ENCODE measurements around the gene ZBTB20. TPM values are rescaled to one million over a fixed set of nuclear protein-coding genes. Genes with fewer than 3 reads are reported as not detected.

ZBTB20 gene
- total RNA-seq, 1 experiment from 2014 or later = 26.5 TPM

- CTCF ChIA-PET = no interaction called here
- H3K4me2 ChIP-seq = no peak overlapping the region
- peaks cover 10% of the 10 kb centered on the region; the same call in 1 of the 2 replicates for H3K36me3 ChIP-seq (ENCODE audit: low read depth)
- no peak for DNase-seq
- H3F3A ChIP-seq (ENCODE audit: insufficient read depth, low read depth) = no peaks in the 10 kb centered on the region
- BruUV-seq (replicated peaks) = no TSS peak
- H3K79me2 ChIP-seq (ENCODE audit: low read depth) = no peaks in the 10 kb centered on the region
- no peaks in the 10 kb centered on the region for H4K20me1 ChIP-seq (ENCODE audit: insufficient read depth)
- no peak overlapping the region for H3K4me3 ChIP-seq
- TF ChIP-seq CTCF (conservative IDR thresholded peaks at IDR 0.05) = no peak
- TF ChIP-seq EZH2 (IDR thresholded peaks at IDR 0.05; ENCODE audit: low read depth) = no peak
- POLR2A ChIA-PET (ENCODE audit: unreplicated experiment) = no interaction called here
- H3K9me3 ChIP-seq (ENCODE audit: insufficient read depth, low read depth) = no peaks in the 10 kb centered on the region
- peaks cover 10% of the 10 kb centered on the region for H3K4me1 ChIP-seq (replicated peaks; ENCODE audit: insufficient read depth)
- no peak overlapping the region for H2AFZ ChIP-seq
- H3K9me2 ChIP-seq (ENCODE audit: insufficient read depth) = no peaks in the 10 kb centered on the region
- no peak overlapping the region; the same call in 1 of the 2 replicates for H3K27ac ChIP-seq
- H3K27me3 ChIP-seq (ENCODE audit: insufficient read depth, low read depth) = no peaks in the 10 kb centered on the region
- intact Hi-C loops (cut with micrococcal nuclease; ENCODE audit: unreplicated experiment) = no loop called here
These were observed 588.8 kb downstream of the ZBTB20 start for GRCh38 chr3:114558271-114558670.

GRCh38 chr3:114557791-114558190 lies 589.3 kb downstream of the ZBTB20 start:
- no peaks in the 10 kb centered on the region for H3K27me3 ChIP-seq (ENCODE audit: insufficient read depth, low read depth)
- ChIA-PET POLR2A (ENCODE audit: unreplicated experiment) (interaction anchor here (0.7 kb wide), 1 partner anchor 1215 kb away, joined by 3 read pairs; no protein-coding TSS in a partner anchor), CTCF (no interaction called here)
- peaks cover 10% of the 10 kb centered on the region for H3K4me1 ChIP-seq (replicated peaks; ENCODE audit: insufficient read depth)
- H3K79me2 ChIP-seq (ENCODE audit: low read depth) = no peaks in the 10 kb centered on the region
- H3K27ac ChIP-seq = no peak overlapping the region; the same call in 1 of the 2 replicates
- H2AFZ ChIP-seq = no peak overlapping the region
- peaks cover 10% of the 10 kb centered on the region; the same call in 1 of the 2 replicates for H3K36me3 ChIP-seq (ENCODE audit: low read depth)
- no peak overlapping the region for H3K4me2 ChIP-seq
- TF ChIP-seq CTCF (conservative IDR thresholded peaks at IDR 0.05) (no peak), EZH2 (IDR thresholded peaks at IDR 0.05; ENCODE audit: low read depth) (no peak)
- H3K4me3 ChIP-seq = no peak overlapping the region
- intact Hi-C loops (cut with micrococcal nuclease; ENCODE audit: unreplicated experiment) = no loop called here
- no peaks in the 10 kb centered on the region for H4K20me1 ChIP-seq (ENCODE audit: insufficient read depth)
- no peaks in the 10 kb centered on the region for H3F3A ChIP-seq (ENCODE audit: insufficient read depth, low read depth)
- no peaks in the 10 kb centered on the region for H3K9me3 ChIP-seq (ENCODE audit: insufficient read depth, low read depth)
- H3K9me2 ChIP-seq (ENCODE audit: insufficient read depth) = no peaks in the 10 kb centered on the region
- DNase-seq = peak in 1 of 2 experiments; percentile 70
- BruUV-seq (replicated peaks) = no TSS peak

- H3K27ac ChIP-seq = no peak overlapping the region
- no peak overlapping the region for H2AFZ ChIP-seq
- no peaks in the 10 kb centered on the region for H3K9me3 ChIP-seq (ENCODE audit: insufficient read depth, low read depth)
- H3K27me3 ChIP-seq (ENCODE audit: insufficient read depth, low read depth) = no peaks in the 10 kb centered on the region
- peaks cover 10% of the 10 kb centered on the region; the same call in 1 of the 2 replicates for H3K36me3 ChIP-seq (ENCODE audit: low read depth)
- no peaks in the 10 kb centered on the region for H3F3A ChIP-seq (ENCODE audit: insufficient read depth, low read depth)
- ChIA-PET CTCF (no interaction called here), POLR2A (ENCODE audit: unreplicated experiment) (interaction anchor here (0.6 kb wide), 1 partner anchor 119 kb away, joined by 8 read pairs; no protein-coding TSS in a partner anchor)
- H3K4me1 ChIP-seq (replicated peaks; ENCODE audit: insufficient read depth) = peaks cover 17% of the 10 kb centered on the region
- intact Hi-C loops (cut with micrococcal nuclease; ENCODE audit: unreplicated experiment) = no loop called here
- H3K9me2 ChIP-seq (ENCODE audit: insufficient read depth) = no peaks in the 10 kb centered on the region
- no TSS peak for BruUV-seq (replicated peaks)
- H4K20me1 ChIP-seq (ENCODE audit: insufficient read depth) = no peaks in the 10 kb centered on the region
- no peak for DNase-seq
- no peak overlapping the region for H3K4me2 ChIP-seq
- H3K4me3 ChIP-seq = no peak overlapping the region
- no peak for TF ChIP-seq CTCF (conservative IDR thresholded peaks at IDR 0.05)
- no peak for TF ChIP-seq EZH2 (IDR thresholded peaks at IDR 0.05; ENCODE audit: low read depth)
- H3K79me2 ChIP-seq (ENCODE audit: low read depth) = no peaks in the 10 kb centered on the region
These were observed 590.4 kb downstream of the ZBTB20 start for GRCh38 chr3:114556657-114557213.

Data from PC-9 (cell line).